Lower leg skin (tissue), 3 donors: ENCODE results near the gene EYS.

Source experiments
- POLR2A ChIP-seq, 2 donors: fragments of 450-650 bp; IDR thresholded peaks; one replicate each; pipeline ENCODE4 v1.6.1; 2016 to 2017; ENCODE audit warnings: antibody characterized with exemption in 2 of 2, mild to moderate bottlenecking in 1 of 2, moderate library complexity in 1 of 2
- TF ChIP-seq, protein P1 (sequence below), 3 donors: fragments of 450-650 bp; IDR thresholded peaks; one replicate each; pipeline ENCODE4 v1.5.1; 2016; ENCODE audit warnings: antibody characterized with exemption in 3 of 3, mild to moderate bottlenecking in 3 of 3, moderate library complexity in 2 of 3

DNA sequence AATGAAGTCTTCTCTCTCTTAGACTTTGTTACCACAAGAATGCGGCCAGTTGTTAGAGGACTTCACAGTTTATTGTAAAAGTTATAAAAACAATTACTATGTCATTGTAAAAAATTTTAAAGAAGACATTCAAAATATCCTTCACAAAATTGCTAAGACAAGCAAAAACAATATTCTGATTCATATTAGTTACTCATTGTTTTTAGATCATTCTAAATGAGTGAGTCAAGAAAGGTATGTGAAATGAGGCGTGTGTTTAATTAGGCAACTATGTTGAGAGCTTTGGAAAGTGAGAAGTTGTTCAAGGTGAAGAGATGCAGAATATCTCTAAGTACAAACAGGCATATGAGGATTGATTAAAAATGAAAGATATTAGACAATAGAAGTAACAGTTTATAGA, 875.3 kb downstream of the EYS start:
- TF ChIP-seq, protein P1, sequence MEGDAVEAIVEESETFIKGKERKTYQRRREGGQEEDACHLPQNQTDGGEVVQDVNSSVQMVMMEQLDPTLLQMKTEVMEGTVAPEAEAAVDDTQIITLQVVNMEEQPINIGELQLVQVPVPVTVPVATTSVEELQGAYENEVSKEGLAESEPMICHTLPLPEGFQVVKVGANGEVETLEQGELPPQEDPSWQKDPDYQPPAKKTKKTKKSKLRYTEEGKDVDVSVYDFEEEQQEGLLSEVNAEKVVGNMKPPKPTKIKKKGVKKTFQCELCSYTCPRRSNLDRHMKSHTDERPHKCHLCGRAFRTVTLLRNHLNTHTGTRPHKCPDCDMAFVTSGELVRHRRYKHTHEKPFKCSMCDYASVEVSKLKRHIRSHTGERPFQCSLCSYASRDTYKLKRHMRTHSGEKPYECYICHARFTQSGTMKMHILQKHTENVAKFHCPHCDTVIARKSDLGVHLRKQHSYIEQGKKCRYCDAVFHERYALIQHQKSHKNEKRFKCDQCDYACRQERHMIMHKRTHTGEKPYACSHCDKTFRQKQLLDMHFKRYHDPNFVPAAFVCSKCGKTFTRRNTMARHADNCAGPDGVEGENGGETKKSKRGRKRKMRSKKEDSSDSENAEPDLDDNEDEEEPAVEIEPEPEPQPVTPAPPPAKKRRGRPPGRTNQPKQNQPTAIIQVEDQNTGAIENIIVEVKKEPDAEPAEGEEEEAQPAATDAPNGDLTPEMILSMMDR (IDR thresholded peaks at IDR 0.05): no peak
- no peak for TF ChIP-seq POLR2A (IDR thresholded peaks at IDR 0.05)
